GM10847 (cell line): ENCODE measurements around the gene FAM229A.

Source experiments
- POLR2A ChIP-seq: IDR thresholded peaks from 2 replicates; pipeline ENCODE4 v1.6.1; 2011; ENCODE audit not compliant: insufficient read length; ENCODE audit errors: extremely low read depth

Gene FAM229A

GRCh38 chr1:32339363-32339978 lies 22.8 kb downstream of the FAM229A start:
- no peak for TF ChIP-seq POLR2A

DNA sequence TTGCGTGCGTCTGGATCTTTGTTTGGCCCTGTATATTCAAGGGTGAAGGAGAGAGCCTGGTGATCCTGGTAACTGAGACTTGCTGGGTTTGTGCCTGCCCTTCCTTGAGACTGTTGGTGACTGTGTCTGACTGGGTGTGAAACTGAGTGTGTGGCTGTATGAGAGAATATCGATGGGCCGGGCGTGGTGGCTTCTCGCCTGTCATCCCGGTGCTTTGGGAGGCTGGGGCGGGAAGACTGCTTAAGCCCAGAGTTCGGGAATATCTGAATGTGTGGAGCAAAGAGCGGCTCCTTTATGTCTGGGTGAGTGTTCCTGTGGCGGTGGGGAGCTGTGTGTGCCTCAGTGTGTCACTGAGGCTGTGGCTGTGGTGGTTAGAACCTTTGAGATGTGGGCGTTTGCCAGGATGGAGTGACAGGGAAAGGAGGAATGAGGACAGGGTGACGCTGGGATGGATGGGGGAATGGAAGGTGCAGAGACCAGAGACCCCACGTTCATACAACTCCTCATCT lies 23.6 kb downstream of the FAM229A start:
- no peak for TF ChIP-seq POLR2A

DNA sequence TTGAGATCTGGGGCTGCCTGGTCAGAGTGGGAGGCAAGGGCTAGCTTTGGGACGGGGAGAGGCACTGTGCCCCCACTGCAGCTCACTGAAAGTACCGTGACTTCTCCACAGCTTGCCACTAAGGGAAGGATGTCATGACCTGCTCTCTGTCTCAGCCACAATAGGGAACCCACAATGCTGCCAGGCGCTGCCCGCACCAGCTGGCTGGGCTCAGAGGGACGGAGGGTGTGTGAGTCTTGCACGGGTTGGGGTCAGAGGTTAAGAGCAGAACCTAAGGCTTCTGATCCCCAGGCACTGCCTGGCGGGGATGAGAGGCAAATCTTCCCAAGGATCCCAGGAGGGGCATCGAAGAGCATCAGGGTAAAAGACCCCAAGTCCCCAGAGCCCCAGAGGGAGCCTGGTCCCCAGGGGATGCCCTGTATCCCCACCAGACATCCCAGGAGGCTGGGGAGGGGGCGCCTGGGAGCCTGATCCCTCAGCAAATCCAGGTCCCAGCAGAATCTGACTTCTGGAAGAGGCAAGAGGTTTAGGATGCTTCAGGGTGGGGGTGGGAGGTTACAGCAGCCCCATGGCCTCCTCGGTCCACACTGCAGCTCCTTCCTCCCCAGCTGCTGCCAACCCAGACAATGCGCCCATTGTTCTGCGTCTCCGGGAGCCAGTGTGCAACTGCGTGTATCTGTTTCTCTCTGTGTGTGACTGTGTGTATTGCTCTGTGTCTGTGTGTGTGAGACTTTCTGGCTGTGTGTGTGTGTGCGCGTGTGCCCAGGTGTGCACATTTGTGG lies 24.2 kb downstream of the FAM229A start:
- TF ChIP-seq POLR2A = no peak

- no peak for TF ChIP-seq POLR2A
Observed at GRCh38 chr1:32336963-32337675, 25.2 kb downstream of the FAM229A start.

DNA sequence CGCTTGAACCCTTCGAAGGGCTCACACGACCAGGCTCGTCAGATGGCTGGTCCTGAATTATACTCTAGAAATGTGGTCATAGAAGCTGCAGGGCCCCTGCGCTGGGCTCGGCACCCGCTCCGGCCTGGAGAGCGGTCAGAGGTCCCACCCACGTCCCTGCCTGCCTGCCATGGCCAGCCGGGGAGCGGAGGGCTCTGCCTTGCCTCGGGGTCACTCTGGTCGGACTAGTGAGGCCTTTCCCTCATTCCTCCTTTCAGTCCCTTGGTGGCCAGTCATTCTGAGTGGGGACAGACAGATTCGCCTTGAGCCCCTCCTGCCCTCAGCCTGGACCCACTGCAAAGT lies 25.7 kb downstream of the FAM229A start:
- no peak for TF ChIP-seq POLR2A

GRCh38 chr1:32335790-32336590 lies 26.3 kb downstream of the FAM229A start, which contains the start of gene MARCKSL1:
Gene MARCKSL1, minus strand, starts transcription at chr1:32336233. Its CDS starts 200 bp downstream, at chr1:32336033.
- TF ChIP-seq POLR2A = peak; percentile 99

- no peak for TF ChIP-seq POLR2A
Observed at GRCh38 chr1:32335535-32335789, 26.8 kb downstream of the FAM229A start.

GRCh38 chr1:32334864-32335534 lies 27.3 kb downstream of the FAM229A start:
- TF ChIP-seq POLR2A = no peak

- TF ChIP-seq POLR2A = no peak
Observed at GRCh38 chr1:32334274-32334861, 27.9 kb downstream of the FAM229A start.

GRCh38 chr1:32333251-32333963 lies 28.9 kb downstream of the FAM229A start:
- no peak for TF ChIP-seq POLR2A

GRCh38 chr1:32332290-32333079 lies 29.8 kb downstream of the FAM229A start:
- TF ChIP-seq POLR2A = no peak

GRCh38 chr1:32331549-32331948 lies 30.7 kb downstream of the FAM229A start:
- no peak for TF ChIP-seq POLR2A

DNA sequence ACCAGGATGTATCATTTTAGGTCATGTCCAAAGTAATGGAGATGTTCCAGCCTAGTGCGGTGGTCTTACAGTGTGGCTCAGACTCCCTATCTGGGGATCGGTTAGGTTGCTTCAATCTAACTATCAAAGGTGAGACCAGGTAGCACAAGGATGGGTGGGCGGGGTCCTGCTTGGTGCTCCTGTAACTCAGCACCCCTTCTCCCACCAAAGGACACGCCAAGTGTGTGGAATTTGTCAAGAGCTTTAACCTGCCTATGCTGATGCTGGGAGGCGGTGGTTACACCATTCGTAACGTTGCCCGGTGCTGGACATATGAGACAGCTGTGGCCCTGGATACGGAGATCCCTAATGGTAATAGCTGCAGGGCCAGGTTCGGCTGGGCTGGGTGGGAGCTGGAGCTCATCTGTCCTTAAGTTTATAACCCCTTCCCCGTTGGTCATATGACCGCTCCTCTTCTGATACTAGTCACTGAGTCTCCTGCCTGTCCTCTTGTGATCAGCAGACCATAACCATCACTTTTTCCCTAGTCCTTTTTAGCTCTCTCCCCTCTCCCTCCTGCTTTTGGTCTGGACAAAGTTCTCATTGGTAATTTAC lies 31.6 kb downstream of the FAM229A start:
- no peak for TF ChIP-seq POLR2A
